SW480 (cell line): ENCODE data around the gene AKAP10.
"Not testable (repeated sequence)": the region's sequence is repeated elsewhere in the genome, so short reads cannot be mapped to it uniquely, and the experiment has no call there.

Experiments used
- DNase-seq: peaks from one replicate; pipeline ENCODE4 v3.0.0-alpha.2; 2016; ENCODE audit warnings: low spot score

AKAP10 gene

GRCh38 chr17:19977293-19978208, at the start of gene AKAP10:
Gene AKAP10, minus strand, starts transcription at chr17:19977828. Its CDS starts 149 bp downstream, at chr17:19977679.
- peak; percentile 83 for DNase-seq

- no peak for DNase-seq
Observed at GRCh38 chr17:20026960-20027359, 49.3 kb upstream of the AKAP10 start.

- no peak for DNase-seq
Observed at GRCh38 chr17:20022701-20023100, 45.1 kb upstream of the AKAP10 start.

- DNase-seq: not testable (repeated sequence)
Observed at GRCh38 chr17:20016475-20016992, 38.9 kb upstream of the AKAP10 start.

- DNase-seq: no peak
Observed at GRCh38 chr17:20012017-20012536, 34.4 kb upstream of the AKAP10 start.

GRCh38 chr17:20010936-20011335, 33.3 kb upstream of the AKAP10 start:
- DNase-seq: no peak

- DNase-seq: peak; percentile 92
Observed at GRCh38 chr17:20010099-20010863, 32.7 kb upstream of the AKAP10 start.

GRCh38 chr17:20009302-20010098, 31.9 kb upstream of the AKAP10 start, which contains the start of gene SPECC1:
Gene SPECC1, plus strand, starts transcription at chr17:20009359. Its CDS starts 87,293 bp downstream, at chr17:20096652.
- DNase-seq: peak; percentile 82

GRCh38 chr17:20009052-20009301, 31.3 kb upstream of the AKAP10 start:
- no peak for DNase-seq

- peak; percentile 38 for DNase-seq
Observed at GRCh38 chr17:20008242-20009051, 30.8 kb upstream of the AKAP10 start.

- peak; percentile 49 for DNase-seq
Observed at GRCh38 chr17:19996502-19996901, 18.9 kb upstream of the AKAP10 start.

GRCh38 chr17:19996086-19996485, 18.5 kb upstream of the AKAP10 start:
- DNase-seq: no peak

- peak; percentile 94 for DNase-seq
Observed at GRCh38 chr17:19992803-19993713, 15.4 kb upstream of the AKAP10 start.

GRCh38 chr17:19991252-19991885, 13.7 kb upstream of the AKAP10 start:
- peak; percentile 56 for DNase-seq

GRCh38 chr17:19987897-19988296, 10.3 kb upstream of the AKAP10 start:
- DNase-seq: no peak

GRCh38 chr17:19986941-19987861, 9.6 kb upstream of the AKAP10 start:
- DNase-seq: no peak

- no peak for DNase-seq
Observed at GRCh38 chr17:19979917-19980770, 2.5 kb upstream of the AKAP10 start.
